GM21526 (cell line): Measurements from ENCODE around the gene SH2B2.

ENCODE experiments used
- ATAC-seq: cut with Tn5 transposase; IDR thresholded peaks from one replicate; pipeline ENCODE4 v1.9.1; 2021; ENCODE audit warnings: moderate library complexity; ENCODE audit not compliant: unreplicated experiment, low FRiP score

The SH2B2 gene

DNA sequence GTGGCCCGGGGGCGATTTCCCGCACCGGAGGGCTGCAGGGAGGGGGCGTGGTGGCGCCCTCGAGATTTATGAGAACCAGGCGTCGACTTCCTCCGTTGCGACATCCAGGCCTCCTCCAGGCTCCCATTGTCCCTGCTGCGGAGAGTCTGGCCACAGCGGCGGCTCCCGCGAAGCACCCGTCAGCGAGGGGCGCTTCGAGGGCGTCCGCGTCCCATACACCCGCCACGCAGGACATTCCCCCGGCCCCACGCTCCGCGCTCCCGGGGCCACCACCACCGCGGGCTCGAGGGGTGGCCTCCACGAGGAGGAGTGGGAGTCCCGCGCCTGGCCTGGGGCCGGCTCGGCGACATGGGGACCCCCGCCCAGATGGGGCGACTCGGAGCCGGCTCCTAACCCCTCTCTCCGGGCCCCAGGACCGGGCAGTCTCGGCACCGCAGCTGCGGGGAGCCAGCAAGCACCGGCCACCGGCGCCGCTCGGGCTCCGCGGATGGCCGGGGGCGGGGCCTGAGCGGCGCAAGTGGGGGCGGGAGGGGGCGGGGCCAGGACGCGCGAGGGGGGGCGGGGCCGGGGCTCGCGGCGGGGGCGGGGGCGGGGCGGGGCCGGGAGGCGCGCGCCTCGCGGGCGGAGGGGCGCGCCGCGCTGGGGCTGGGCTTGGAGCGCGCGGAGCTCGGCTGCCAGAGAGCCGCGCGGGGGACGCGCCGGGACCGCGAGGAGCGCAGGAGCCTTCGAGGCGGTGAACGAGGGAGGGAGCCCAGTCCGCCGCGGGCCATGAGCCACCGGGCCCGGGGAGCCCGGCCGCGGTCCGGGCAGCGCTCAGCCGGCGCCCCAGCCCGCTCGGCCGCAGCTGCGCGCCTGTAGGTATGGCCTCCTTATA, at the start of gene SH2B2:
TSS of gene SH2B2 (plus strand) at position 632 of the 874 bp plus-strand sequence. CDS start 13,683 bp downstream, outside the sequence.
- no peak for ATAC-seq

DNA sequence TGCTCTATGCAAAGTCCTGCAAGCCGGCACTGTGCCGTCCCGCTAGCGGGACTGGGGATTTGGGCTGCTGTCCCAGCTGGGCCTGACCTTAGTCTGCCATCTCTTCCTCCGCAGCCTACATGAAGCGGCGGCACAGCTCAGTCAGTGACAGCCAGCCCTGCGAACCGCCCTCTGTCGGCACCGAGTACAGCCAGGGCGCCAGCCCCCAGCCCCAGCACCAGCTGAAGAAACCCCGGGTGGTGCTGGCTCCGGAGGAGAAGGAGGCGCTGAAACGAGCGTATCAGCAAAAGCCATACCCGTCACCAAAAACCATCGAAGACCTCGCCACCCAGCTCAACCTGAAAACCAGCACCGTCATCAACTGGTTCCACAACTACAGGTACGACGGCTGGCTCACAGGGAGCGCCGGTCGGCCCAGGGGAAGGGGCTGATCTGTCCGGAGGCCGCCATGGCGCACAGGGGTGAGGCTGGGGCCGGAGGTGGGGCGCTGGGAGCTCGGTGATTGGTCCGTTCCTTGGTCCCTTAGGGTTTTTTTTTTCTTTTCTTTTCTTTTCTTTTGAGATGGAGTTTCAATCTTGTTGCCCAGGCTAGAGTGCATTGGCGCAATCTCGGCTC, 47.4 kb upstream of the SH2B2 start:
- ATAC-seq = no peak

- no peak for ATAC-seq
Observed at GRCh38 chr7:102241431-102241830, 45.2 kb upstream of the SH2B2 start.

DNA sequence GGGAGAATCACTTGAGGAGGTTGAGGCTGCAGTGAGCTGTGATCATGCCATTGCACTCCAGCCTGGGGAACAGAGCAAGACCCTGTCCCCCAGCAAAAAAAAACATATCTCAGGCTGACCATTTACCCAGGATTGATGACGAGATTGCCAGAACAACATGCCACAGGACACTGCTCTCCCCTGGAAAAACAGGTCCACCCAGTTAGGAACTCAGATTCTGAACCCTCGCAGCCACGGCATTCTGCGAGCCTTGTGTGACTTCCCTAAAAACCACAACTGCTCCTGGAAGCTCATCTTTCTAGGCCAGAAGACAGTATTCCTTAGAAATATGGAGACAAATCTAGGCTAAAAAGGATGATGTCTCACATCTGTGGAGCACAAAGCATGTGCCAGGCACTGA, 42.1 kb upstream of the SH2B2 start:
- ATAC-seq = no peak

DNA sequence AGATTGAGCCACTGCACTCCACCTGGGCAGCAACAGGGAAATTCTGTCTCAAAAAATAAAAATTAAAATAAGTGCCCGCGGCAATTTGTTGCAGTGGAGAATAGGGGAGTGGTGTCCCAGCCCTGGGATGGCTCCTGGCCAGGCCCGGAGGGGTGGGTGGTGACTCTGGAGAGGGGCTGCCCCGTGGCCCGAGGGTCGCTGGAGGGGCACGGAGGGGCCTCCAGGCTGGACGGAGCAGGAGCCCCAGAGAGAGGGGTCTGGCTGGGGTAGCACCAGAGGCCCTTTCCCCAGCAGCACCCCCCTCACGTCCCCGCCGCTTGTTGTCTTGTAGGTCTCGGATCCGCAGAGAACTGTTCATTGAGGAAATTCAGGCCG, 38.6 kb upstream of the SH2B2 start:
- no peak for ATAC-seq

DNA sequence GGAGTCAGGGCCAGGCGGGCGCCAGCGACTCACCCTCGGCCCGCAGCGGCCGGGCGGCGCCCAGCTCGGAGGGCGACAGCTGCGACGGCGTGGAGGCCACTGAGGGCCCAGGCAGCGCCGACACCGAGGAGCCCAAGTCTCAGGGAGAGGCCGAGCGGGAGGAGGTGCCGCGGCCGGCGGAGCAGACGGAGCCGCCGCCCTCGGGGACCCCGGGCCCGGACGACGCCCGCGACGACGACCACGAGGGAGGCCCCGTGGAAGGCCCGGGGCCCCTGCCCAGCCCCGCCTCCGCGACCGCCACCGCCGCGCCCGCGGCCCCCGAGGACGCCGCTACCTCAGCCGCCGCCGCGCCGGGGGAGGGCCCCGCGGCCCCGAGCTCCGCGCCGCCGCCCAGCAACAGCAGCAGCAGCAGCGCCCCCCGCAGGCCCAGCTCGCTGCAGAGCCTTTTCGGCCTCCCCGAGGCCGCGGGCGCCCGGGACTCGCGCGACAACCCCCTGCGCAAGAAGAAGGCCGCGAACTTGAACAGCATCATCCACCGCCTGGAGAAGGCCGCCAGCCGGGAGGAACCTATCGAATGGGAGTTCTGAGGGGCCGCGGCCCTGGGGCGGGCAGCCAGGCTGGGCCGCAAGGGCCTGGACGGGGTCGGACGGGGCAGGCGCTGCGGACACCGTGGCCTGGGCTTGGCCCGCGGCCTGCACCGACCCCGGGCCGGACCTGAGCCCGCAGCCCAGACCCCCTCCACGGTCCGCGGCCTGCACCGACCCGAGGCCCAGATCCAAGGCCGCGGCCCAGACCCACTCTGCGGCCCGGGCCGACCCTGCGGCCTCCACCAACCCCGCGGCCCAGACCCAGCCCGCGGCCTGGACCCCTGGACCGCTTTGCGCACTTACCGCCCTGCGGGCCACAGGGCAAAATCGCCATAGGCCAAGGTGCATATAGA, 37.9 kb upstream of the SH2B2 start:
- no peak for ATAC-seq

GRCh38 chr7:102251531-102252365, 34.9 kb upstream of the SH2B2 start:
- ATAC-seq = no peak

- no peak for ATAC-seq
Observed at GRCh38 chr7:102252366-102252982, 34.2 kb upstream of the SH2B2 start.

DNA sequence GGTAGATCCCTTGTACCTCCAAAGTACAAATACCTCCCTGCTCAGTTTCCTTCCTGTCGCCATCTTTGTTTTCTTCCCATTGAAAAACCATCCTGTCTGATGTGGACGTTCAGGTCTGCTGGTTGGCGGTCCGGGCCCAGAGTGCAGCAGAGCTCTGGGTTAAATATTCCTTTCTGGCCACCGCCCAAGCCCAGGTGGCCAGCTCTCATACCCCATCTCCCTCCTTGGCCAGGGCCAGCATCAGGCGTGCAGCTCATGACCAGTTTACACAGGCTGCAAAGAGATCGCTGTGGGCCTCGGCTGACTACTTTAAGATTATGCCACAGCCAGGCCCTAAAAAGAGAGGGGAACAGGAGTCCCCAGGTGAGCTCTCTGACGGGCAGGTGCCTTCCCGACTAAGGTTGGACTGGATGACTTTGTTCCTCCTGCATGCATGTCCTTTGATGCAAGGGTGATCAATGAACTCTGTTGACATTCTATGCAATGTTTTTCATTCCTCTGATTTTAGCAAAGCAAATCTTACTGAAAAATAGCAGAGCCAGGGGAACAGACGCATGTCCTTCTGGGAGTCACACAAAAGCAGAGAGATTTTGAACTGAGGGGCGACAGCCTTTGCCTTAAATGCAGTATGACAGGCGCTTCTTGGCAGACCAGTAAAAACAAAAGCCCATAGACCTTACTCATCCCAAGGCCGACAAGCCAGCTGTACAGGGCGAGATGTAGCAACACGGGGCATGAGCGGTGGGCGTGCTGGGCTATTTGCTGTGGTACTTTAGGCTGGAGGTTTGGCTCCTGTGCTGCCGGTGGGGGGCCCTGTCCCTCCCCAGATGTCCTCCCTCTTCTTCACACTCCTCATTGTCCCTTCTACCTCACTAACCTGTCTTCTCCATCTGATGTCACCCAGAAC, 33.3 kb upstream of the SH2B2 start:
- no peak for ATAC-seq

- no peak for ATAC-seq
Observed at GRCh38 chr7:102253973-102254370, 32.7 kb upstream of the SH2B2 start.

DNA sequence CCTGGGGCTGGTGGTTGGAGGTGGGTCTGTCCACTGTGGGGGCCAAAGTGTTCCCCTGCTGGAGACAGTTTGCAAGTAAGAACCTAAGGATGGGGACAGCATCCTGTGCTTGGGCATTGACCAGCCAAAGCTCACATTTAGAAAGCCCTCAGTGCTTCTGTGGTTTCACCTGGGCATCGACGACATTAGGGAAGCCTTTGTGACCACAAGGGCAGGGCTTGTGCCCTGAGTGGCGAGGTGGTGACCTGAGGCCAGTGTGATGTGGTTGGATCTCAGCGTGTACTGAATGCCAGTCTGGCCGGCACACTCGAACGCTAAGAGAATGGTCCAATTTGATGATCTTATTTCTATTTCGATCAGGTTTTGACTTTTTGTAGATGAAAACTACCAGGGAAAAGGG, 32.1 kb upstream of the SH2B2 start:
- ATAC-seq = no peak

GRCh38 chr7:102255501-102255900, 31.2 kb upstream of the SH2B2 start:
- no peak for ATAC-seq

DNA sequence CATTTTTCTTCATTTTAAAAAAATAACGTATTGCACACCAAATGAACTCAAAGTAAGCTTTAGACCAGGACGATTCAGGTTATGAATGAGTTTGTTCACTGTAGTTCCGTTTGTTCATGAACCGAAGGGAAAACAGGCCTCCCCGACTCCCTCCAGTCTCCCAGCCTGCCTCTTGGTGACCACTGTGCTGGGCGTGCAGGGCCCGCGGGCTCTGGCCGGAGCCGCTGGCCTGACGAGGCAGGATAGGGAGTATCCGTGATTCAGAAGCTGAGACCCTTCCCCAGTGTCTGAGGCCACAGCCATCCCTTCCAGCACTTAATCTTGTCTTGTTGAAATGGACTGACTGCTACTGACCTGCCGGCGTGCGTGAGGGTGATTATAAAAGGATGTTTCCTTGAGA, 30.8 kb upstream of the SH2B2 start:
- no peak for ATAC-seq

DNA sequence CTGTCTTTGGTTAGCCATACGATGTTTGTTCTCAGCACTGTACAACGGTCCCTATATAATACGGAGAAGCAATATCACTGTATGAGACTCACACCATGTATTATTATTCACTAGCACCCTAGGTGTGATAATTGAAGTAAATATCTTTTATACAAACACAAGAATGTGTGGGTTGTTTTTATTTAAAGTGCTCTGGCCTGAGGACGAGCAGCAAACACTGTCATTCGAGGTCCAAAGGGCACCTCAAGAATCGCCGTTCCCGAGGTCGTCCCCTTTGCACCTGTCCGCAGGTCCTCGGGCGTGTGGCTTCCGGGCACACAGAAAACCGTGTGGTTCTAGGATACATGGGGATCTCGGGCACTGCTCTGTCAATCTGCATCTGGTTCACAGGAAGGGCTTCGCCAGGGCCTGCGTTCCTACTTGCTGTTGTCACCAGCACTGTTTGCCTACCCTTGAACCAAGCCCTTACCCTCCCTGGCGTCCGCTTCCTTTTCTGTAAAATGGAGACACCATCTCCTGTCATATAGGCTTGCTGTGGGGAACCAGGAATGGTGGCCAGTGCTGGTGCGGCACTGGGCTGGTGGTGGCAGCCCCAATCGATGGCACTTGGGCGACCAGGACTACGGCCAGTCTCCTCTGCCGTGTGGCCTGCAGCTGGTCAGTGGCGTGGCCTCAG, 28.5 kb upstream of the SH2B2 start:
- ATAC-seq = no peak

DNA sequence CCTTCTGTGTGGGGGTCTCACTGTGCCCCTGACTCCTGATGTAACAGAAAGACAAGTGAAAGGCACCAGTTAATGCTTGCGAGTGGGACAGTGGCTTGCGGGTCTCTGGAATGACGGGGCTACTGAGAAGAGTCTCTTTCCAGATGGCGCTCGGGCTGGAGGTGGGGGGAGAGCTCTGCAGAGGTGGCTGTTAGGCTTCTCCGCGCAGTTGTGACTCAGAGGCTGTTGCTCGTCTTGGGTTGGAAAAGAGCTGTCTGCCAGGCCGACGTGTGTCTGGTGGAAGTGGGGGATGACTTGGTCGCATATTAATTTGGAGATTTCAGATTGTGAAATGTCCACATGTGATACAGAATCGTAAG, 27.9 kb upstream of the SH2B2 start:
- ATAC-seq = no peak

GRCh38 chr7:102260856-102261255, 25.8 kb upstream of the SH2B2 start:
- no peak for ATAC-seq

- no peak for ATAC-seq
Observed at GRCh38 chr7:102261451-102261850, 25.2 kb upstream of the SH2B2 start.

- no peak for ATAC-seq
Observed at GRCh38 chr7:102262546-102262945, 24.1 kb upstream of the SH2B2 start.
